A549 (cell line): ENCODE data around the gene OR2M2. TPM values are rescaled to one million over a fixed set of nuclear protein-coding genes. Genes with fewer than 3 reads are reported as not detected.

Source experiments
- ATAC-seq, 2 experiments: fragments of 200-7000 bp in 1 of 2; fragments of >200 bp in 1 of 2; cut with Nextera tagmentation in 1 of 2; cut with Tn5 transposase in 1 of 2; 3 replicates each; pipeline versions ENCODE4 v1.8.0 to v1.9.1; 2018 to 2020; ENCODE audit warnings: mild to moderate bottlenecking in 1 of 2, moderate library complexity in 1 of 2
- CTCF ChIA-PET: fragments of 300-600 bp; sonication (Branson Sonifier 250); formaldehyde crosslinking; extraction: SDS; loops from one replicate; lab custom pipeline; 2021; ENCODE audit warnings: antibody characterized with exemption, inconsistent platforms; lab: Yijun Ruan, JAX
- POLR2A ChIA-PET: fragments of 350-600 bp; formaldehyde crosslinking; extraction: SDS; loops from one replicate; lab custom pipeline; 2021; ENCODE audit warnings: antibody characterized with exemption, inconsistent platforms; lab: Yijun Ruan, JAX
- DNase-seq, 2 experiments: peaks; one replicate each; pipeline versions ENCODE4 v3.0.0 to v3.0.0-alpha.2; 2011 to 2016; ENCODE audit warnings: low read depth in 1 of 2, low spot score in 1 of 2
- FAIRE-seq: peaks from 2 replicates; lab custom pipeline; 2011; peaks lifted over from hg19 to GRCh38; lab: Jason Lieb, UNC
- H3K27ac ChIP-seq, 2 experiments: fragments of >200 bp; sonication (Bioruptor Twin); formaldehyde crosslinking; 3 replicates each; pipeline ENCODE4 v1.5.1; 2016 to 2017
- H3K4me1 ChIP-seq: fragments of >200 bp; sonication (Bioruptor Twin); formaldehyde crosslinking; 3 replicates; pipeline ENCODE4 v1.6.1; 2016
- H3K4me2 ChIP-seq: fragments of >200 bp; sonication (Bioruptor Twin); formaldehyde crosslinking; 3 replicates; pipeline ENCODE4 v1.6.1; 2016
- H3K4me3 ChIP-seq: fragments of >200 bp; sonication (Bioruptor Twin); formaldehyde crosslinking; 3 replicates; pipeline ENCODE4 v1.5.1; 2016
- H3K9me3 ChIP-seq: fragments of >200 bp; sonication (Bioruptor Twin); formaldehyde crosslinking; 3 replicates; pipeline ENCODE4 v1.6.1; 2016
- BCL3 ChIP-seq: fragments of >200 bp; sonication (Bioruptor Twin); formaldehyde crosslinking; IDR thresholded peaks from 3 replicates; pipeline ENCODE4 v1.6.1; 2016
- BHLHE40 ChIP-seq: IDR thresholded peaks from 2 replicates; pipeline ENCODE4 v1.6.1; 2012; ENCODE audit warnings: low read depth, low read length, inconsistent platforms
- CEBPB ChIP-seq, 2 experiments: fragments of >200 bp in 1 of 2; sonication (Bioruptor Twin) in 1 of 2; formaldehyde crosslinking in 1 of 2; IDR thresholded peaks; 2 replicates each; pipeline ENCODE4 v1.6.1; 2012 to 2016
- CHD2 ChIP-seq: fragments of 150-350 bp; IDR thresholded peaks from 2 replicates; pipeline ENCODE4 v1.6.1; 2014; ENCODE audit warnings: low read length; ENCODE audit not compliant: partially characterized antibody
- EHF ChIP-seq: fragments of 250-450 bp; sonication (Bioruptor Pico); IDR thresholded peaks from 2 replicates; pipeline ENCODE4 v1.5.0; 2020; ENCODE audit warnings: mild to moderate bottlenecking
- EP300 ChIP-seq, 2 experiments: fragments of >200 bp; sonication (Bioruptor Twin); formaldehyde crosslinking; IDR thresholded peaks; 2 replicates in 1 of 2; 3 replicates in 1 of 2; pipeline ENCODE4 v1.6.1; 2016 to 2017
- FOSB ChIP-seq: fragments of 250-450 bp; sonication (Bioruptor Pico); IDR thresholded peaks from 2 replicates; pipeline ENCODE4 v1.5.0; 2020; ENCODE audit warnings: mild to moderate bottlenecking, moderate library complexity
- GATA3 ChIP-seq: IDR thresholded peaks from 2 replicates; pipeline ENCODE4 v1.6.1; 2012; ENCODE audit warnings: borderline replicate concordance
- JUN ChIP-seq, 2 experiments: fragments of >200 bp; sonication (Bioruptor Twin); formaldehyde crosslinking; IDR thresholded peaks; 2 replicates in 1 of 2; 3 replicates in 1 of 2; pipeline ENCODE4 v1.6.1; 2016 to 2017
- KDM1A ChIP-seq: fragments of 200-600 bp; sonication (generic); IDR thresholded peaks from 2 replicates; pipeline ENCODE4 v1.6.1; 2016; ENCODE audit warnings: low read depth, mild to moderate bottlenecking
- KDM5A ChIP-seq: fragments of 200-600 bp; sonication (generic); IDR thresholded peaks from 2 replicates; pipeline ENCODE4 v1.6.1; 2016; ENCODE audit warnings: antibody characterized with exemption, mild to moderate bottlenecking
- NPAS2 ChIP-seq: fragments of 250-450 bp; sonication (Bioruptor Pico); IDR thresholded peaks from 2 replicates; pipeline ENCODE4 v1.8.0; 2022; ENCODE audit warnings: mild to moderate bottlenecking, moderate library complexity, borderline replicate concordance
- PHF8 ChIP-seq: fragments of 200-600 bp; sonication (generic); IDR thresholded peaks from 2 replicates; pipeline ENCODE4 v1.6.1; 2016; ENCODE audit warnings: low read depth, mild to moderate bottlenecking, antibody characterized with exemption, moderate library complexity, borderline replicate concordance
- POLR2A ChIP-seq: IDR thresholded peaks from 2 replicates; pipeline ENCODE4 v1.6.1; 2012; ENCODE audit warnings: mild to moderate bottlenecking, low read length
- RAD21 ChIP-seq, 2 experiments: fragments of >200 bp in 1 of 2; sonication (Bioruptor Twin) in 1 of 2; formaldehyde crosslinking in 1 of 2; IDR thresholded peaks in 1 of 2; conservative IDR thresholded peaks in 1 of 2; 2 replicates in 1 of 2; 3 replicates in 1 of 2; pipeline ENCODE4 v1.6.1; 2012 to 2018; ENCODE audit warnings: inconsistent platforms in 1 of 2
- RCOR1 ChIP-seq: fragments of 150-350 bp; IDR thresholded peaks from 2 replicates; pipeline ENCODE4 v1.6.1; 2014; ENCODE audit warnings: antibody characterized with exemption, low read length, low read depth
- REST ChIP-seq: fragments of 200-600 bp; sonication (generic); IDR thresholded peaks from 2 replicates; pipeline ENCODE4 v1.6.1; 2016; ENCODE audit warnings: antibody characterized with exemption, mild to moderate bottlenecking, moderate library complexity
- RNF2 ChIP-seq: fragments of 200-600 bp; sonication (generic); IDR thresholded peaks from 2 replicates; pipeline ENCODE4 v1.6.1; 2016; ENCODE audit warnings: low read depth, mild to moderate bottlenecking, antibody characterized with exemption, moderate library complexity, borderline replicate concordance
- SREBF2 ChIP-seq: fragments of 450-650 bp; IDR thresholded peaks from 2 replicates; pipeline ENCODE4 v1.6.1; 2014; ENCODE audit warnings: mild to moderate bottlenecking, moderate library complexity
- TFCP2L1 ChIP-seq: fragments of 250-450 bp; sonication (Bioruptor Pico); IDR thresholded peaks from 2 replicates; pipeline ENCODE4 v1.5.0; 2021; ENCODE audit warnings: mild to moderate bottlenecking
- TP53 ChIP-seq: fragments of 250-450 bp; sonication (Bioruptor Pico); IDR thresholded peaks from 2 replicates; pipeline ENCODE4 v1.5.0; 2021; ENCODE audit warnings: mild to moderate bottlenecking, moderate library complexity
- WGBS: methylation state at CpG from one replicate; pipeline ENCODE4 v1.1.6; 2017; ENCODE audit errors: missing lambda C conversion rate; 5-methylcytosine and 5-hydroxymethylcytosine counted together
- polyA plus RNA-seq, 4 experiments: library from polyadenylated mRNA; depleted of rRNA in 3 of 4; stranded (reverse); fragments of >200 nt; fragmentation: RNase III in 1 of 4; extraction: RNeasy Plus Mini Kit Qiagen cat#74134 plus additional on column Dnase treatment in 1 of 4; gene quantifications; 2 replicates in 3 of 4; 3 replicates in 1 of 4; pipeline ENCODE4 v1.2.3, GENCODE V29; 2011 to 2017
- TF ChIP-seq, protein P1 (sequence below): fragments of 450-650 bp; IDR thresholded peaks from 2 replicates; pipeline ENCODE4 v1.6.1; 2014; ENCODE audit warnings: antibody characterized with exemption
- TF ChIP-seq, protein P2 (sequence below): IDR thresholded peaks from 2 replicates; pipeline ENCODE4 v1.6.1; 2012
- TF ChIP-seq, protein P3 (sequence below): IDR thresholded peaks from 2 replicates; pipeline ENCODE4 v1.6.1; 2012
- TF ChIP-seq, protein P4 (sequence below): fragments of 250-450 bp; sonication (Bioruptor Pico); IDR thresholded peaks from 2 replicates; pipeline ENCODE4 v1.5.0; 2021; ENCODE audit warnings: mild to moderate bottlenecking, moderate library complexity, borderline replicate concordance

OR2M2 gene
- polyA plus RNA-seq, 2 of the 4 experiments (the other 2 are of a cell fraction) = not detected

- 45% methylated on average over 20 of the region's 21 CpGs for WGBS
- H3K4me2 ChIP-seq = no peak overlapping the region
- H3K4me1 ChIP-seq = no peaks in the 10 kb centered on the region
- ATAC-seq (no peak), DNase-seq (no peak), FAIRE-seq (no peak)
- ChIA-PET CTCF (no interaction called here), POLR2A (no interaction called here)
- H3K27ac ChIP-seq = no peak overlapping the region
- 0 out of 3 replicates have a peak, but pooled peaks cover 3% of the 10 kb centered on the region for H3K9me3 ChIP-seq
- TF ChIP-seq RCOR1 (no peak), EP300 (IDR thresholded peaks at IDR 0.05) (no peak), KDM5A (no peak), JUN (IDR thresholded peaks at IDR 0.05) (no peak), REST (no peak), FOSB (CRISPR knock-in tag) (no peak), TP53 (CRISPR knock-in tag) (no peak), BHLHE40 (no peak), SREBF2 (no peak), RNF2 (no peak)
- TF ChIP-seq, protein P1, sequence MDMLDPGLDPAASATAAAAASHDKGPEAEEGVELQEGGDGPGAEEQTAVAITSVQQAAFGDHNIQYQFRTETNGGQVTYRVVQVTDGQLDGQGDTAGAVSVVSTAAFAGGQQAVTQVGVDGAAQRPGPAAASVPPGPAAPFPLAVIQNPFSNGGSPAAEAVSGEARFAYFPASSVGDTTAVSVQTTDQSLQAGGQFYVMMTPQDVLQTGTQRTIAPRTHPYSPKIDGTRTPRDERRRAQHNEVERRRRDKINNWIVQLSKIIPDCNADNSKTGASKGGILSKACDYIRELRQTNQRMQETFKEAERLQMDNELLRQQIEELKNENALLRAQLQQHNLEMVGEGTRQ = no peak
- TF ChIP-seq, protein P2, sequence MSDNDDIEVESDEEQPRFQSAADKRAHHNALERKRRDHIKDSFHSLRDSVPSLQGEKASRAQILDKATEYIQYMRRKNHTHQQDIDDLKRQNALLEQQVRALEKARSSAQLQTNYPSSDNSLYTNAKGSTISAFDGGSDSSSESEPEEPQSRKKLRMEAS = no peak
- TF ChIP-seq, protein P3, sequence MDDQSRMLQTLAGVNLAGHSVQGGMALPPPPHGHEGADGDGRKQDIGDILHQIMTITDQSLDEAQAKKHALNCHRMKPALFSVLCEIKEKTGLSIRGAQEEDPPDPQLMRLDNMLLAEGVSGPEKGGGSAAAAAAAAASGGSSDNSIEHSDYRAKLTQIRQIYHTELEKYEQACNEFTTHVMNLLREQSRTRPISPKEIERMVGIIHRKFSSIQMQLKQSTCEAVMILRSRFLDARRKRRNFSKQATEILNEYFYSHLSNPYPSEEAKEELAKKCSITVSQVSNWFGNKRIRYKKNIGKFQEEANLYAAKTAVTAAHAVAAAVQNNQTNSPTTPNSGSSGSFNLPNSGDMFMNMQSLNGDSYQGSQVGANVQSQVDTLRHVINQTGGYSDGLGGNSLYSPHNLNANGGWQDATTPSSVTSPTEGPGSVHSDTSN = no peak
- H3K4me3 ChIP-seq = no peak overlapping the region
Measured at GRCh38 chr1:248136811-248137210, 37.8 kb upstream of the OR2M2 start.

DNA sequence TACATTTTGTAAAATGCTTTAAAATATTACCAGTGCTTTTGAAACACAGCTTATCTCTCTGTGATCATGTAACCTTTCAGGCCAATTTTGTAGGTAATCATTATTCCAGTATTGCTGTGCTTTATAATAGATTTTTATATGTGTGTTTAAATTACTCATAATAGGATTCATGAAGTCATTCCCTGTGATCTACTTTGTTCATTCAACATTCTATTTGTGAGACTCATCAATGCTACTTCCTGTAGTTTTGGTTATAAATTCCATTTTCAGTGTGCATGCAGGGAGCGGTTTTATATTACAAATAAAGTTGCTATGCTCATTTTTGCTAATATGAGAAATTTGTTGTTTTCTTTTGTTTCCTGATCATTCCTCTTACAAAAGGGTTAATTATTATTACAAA, 33.8 kb upstream of the OR2M2 start:
- CTCF ChIA-PET = no interaction called here
- Histone ChIP-seq H3K9me3 (no peaks in the 10 kb centered on the region; the same call in 2 of the 3 replicates), H3K4me2 (no peak overlapping the region), H3K27ac (no peak overlapping the region), H3K4me3 (no peak overlapping the region), H3K4me1 (no peaks in the 10 kb centered on the region)
- no peak for FAIRE-seq
- WGBS = 3% methylated on average over 1 of the region's 1 CpG
- POLR2A ChIA-PET = no interaction called here
- no peak for DNase-seq
- ATAC-seq = no peak
- TF ChIP-seq PHF8 = no peak
- TF ChIP-seq TFCP2L1 (CRISPR knock-in tag) = no peak
- TF ChIP-seq EP300 (IDR thresholded peaks at IDR 0.05) = no peak
- TF ChIP-seq EHF = no peak
- no peak for TF ChIP-seq KDM1A
- TF ChIP-seq BCL3 = no peak
- TF ChIP-seq RAD21 (conservative IDR thresholded peaks at IDR 0.05 in 1 of 2, IDR thresholded peaks at IDR 0.05 in 1 of 2) = no peak
- TF ChIP-seq, protein P4, sequence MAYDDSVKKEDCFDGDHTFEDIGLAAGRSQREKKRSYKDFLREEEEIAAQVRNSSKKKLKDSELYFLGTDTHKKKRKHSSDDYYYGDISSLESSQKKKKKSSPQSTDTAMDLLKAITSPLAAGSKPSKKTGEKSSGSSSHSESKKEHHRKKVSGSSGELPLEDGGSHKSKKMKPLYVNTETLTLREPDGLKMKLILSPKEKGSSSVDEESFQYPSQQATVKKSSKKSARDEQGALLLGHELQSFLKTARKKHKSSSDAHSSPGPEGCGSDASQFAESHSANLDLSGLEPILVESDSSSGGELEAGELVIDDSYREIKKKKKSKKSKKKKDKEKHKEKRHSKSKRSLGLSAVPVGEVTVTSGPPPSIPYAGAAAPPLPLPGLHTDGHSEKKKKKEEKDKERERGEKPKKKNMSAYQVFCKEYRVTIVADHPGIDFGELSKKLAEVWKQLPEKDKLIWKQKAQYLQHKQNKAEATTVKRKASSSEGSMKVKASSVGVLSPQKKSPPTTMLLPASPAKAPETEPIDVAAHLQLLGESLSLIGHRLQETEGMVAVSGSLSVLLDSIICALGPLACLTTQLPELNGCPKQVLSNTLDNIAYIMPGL = no peak
- no peak for TF ChIP-seq NPAS2 (CRISPR knock-in tag)
- TF ChIP-seq GATA3 = no peak
- no peak for TF ChIP-seq CHD2
- no peak for TF ChIP-seq SREBF2
- no peak for TF ChIP-seq POLR2A
- TF ChIP-seq CEBPB (IDR thresholded peaks at IDR 0.05) = no peak
